BJ (cell line): ENCODE results near the gene KRTAP10-11. TPM values are rescaled to one million over a fixed set of nuclear protein-coding genes. Genes with fewer than 3 reads are reported as not detected.
"Not testable (repeated sequence)": the region's sequence is repeated elsewhere in the genome, so short reads cannot be mapped to it uniquely, and the experiment has no call there.

Experiments used
- CTCF ChIA-PET: fragments of 350-600 bp; formaldehyde crosslinking; extraction: SDS; loops from one replicate; lab custom pipeline; 2021; ENCODE audit warnings: antibody characterized with exemption, inconsistent platforms; lab: Yijun Ruan, JAX
- POLR2A ChIA-PET: fragments of 300-600 bp; sonication (Branson Sonifier 250); formaldehyde crosslinking; extraction: SDS; loops from one replicate; lab custom pipeline; 2021; ENCODE audit warnings: antibody characterized with exemption; lab: Charles Lee
- DNase-seq: peaks from one replicate; pipeline ENCODE4 v3.0.0-alpha.2; 2011; ENCODE audit warnings: low read depth
- H3K27me3 ChIP-seq: 2 replicates; pipeline ENCODE4 v1.6.0; 2011; ENCODE audit warnings: low read length; ENCODE audit not compliant: control insufficient read depth, insufficient read depth
- H3K36me3 ChIP-seq: 2 replicates; pipeline ENCODE4 v1.5.1; 2011; ENCODE audit warnings: low read length; ENCODE audit not compliant: control insufficient read depth, insufficient read depth
- H3K4me3 ChIP-seq: 2 replicates; pipeline ENCODE4 v1.5.1; 2011; ENCODE audit warnings: low read depth, mild to moderate bottlenecking, control low read depth, low read length
- polyA plus RNA-seq: library from polyadenylated mRNA; depleted of rRNA; stranded (reverse); fragments of >200 nt; gene quantifications from 2 replicates; pipeline ENCODE4 v1.2.3, GENCODE V29; 2011
- TF ChIP-seq, protein P1 (sequence below): IDR thresholded peaks from 2 replicates; pipeline ENCODE4 v1.5.1; 2011; ENCODE audit warnings: low read depth, mild to moderate bottlenecking, control low read depth, inconsistent platforms, low read length, moderate library complexity; ENCODE audit not compliant: insufficient read depth

The KRTAP10-11 gene
- polyA plus RNA-seq, 1 experiment = not detected

GRCh38 chr21:44638506-44639330 lies 7.5 kb upstream of the KRTAP10-11 start:
- H3K36me3 ChIP-seq, DNase-seq, H3K27me3 ChIP-seq: not testable (repeated sequence)

GRCh38 chr21:44639331-44639655 lies 6.9 kb upstream of the KRTAP10-11 start:
- H3K36me3 ChIP-seq = no peaks in the 10 kb centered on the region
- TF ChIP-seq, protein P1, sequence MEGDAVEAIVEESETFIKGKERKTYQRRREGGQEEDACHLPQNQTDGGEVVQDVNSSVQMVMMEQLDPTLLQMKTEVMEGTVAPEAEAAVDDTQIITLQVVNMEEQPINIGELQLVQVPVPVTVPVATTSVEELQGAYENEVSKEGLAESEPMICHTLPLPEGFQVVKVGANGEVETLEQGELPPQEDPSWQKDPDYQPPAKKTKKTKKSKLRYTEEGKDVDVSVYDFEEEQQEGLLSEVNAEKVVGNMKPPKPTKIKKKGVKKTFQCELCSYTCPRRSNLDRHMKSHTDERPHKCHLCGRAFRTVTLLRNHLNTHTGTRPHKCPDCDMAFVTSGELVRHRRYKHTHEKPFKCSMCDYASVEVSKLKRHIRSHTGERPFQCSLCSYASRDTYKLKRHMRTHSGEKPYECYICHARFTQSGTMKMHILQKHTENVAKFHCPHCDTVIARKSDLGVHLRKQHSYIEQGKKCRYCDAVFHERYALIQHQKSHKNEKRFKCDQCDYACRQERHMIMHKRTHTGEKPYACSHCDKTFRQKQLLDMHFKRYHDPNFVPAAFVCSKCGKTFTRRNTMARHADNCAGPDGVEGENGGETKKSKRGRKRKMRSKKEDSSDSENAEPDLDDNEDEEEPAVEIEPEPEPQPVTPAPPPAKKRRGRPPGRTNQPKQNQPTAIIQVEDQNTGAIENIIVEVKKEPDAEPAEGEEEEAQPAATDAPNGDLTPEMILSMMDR = no peak
- POLR2A ChIA-PET = no interaction called here
- H3K4me3 ChIP-seq = no peak overlapping the region
- CTCF ChIA-PET = no interaction called here
- no peaks in the 10 kb centered on the region for H3K27me3 ChIP-seq
- DNase-seq = no peak

More at GRCh38 chr21:44638506-44639330, 7.5 kb upstream of the KRTAP10-11 start:
- H3K4me3 ChIP-seq, POLR2A ChIA-PET, CTCF ChIA-PET: not testable (repeated sequence)

GRCh38 chr21:44640761-44641160 lies 5.5 kb upstream of the KRTAP10-11 start:
- H3K27me3 ChIP-seq = no peaks in the 10 kb centered on the region
- POLR2A ChIA-PET = no interaction called here
- TF ChIP-seq, protein P1 = no peak
- DNase-seq = no peak
- CTCF ChIA-PET = no interaction called here
- H3K36me3 ChIP-seq = no peaks in the 10 kb centered on the region
- no peak overlapping the region for H3K4me3 ChIP-seq

GRCh38 chr21:44643741-44644310 lies 2.4 kb upstream of the KRTAP10-11 start:
- H3K27me3 ChIP-seq = no peaks in the 10 kb centered on the region
- no peak overlapping the region for H3K4me3 ChIP-seq
- CTCF ChIA-PET = no interaction called here
- TF ChIP-seq, protein P1 = no peak
- POLR2A ChIA-PET = no interaction called here
- DNase-seq = no peak
- H3K36me3 ChIP-seq = no peaks in the 10 kb centered on the region

DNA sequence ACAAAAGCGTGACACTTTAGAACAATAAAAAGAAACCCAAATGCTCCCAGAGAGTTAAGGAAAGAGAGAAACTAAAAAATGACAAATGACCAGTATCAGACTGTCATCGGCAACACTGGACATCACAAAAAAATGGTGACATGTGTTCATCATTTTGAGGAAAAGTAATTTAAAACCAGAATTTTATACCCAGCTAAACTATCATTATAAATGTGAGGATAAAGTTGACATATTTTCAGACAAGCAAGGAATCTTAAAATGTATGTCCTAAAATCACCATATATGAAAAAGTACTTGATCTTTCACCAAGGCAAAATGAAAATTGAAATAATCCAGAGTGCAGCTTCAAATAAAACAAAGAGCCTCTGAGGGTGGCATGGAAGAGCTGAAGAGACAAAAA lies 1.3 kb upstream of the KRTAP10-11 start:
- no peak for DNase-seq
- ChIA-PET POLR2A (no interaction called here), CTCF (no interaction called here)
- TF ChIP-seq, protein P1 = no peak
- no peak overlapping the region for H3K4me3 ChIP-seq
- no peaks in the 10 kb centered on the region for H3K27me3 ChIP-seq
- no peaks in the 10 kb centered on the region for H3K36me3 ChIP-seq
